Measurements from ENCODE around the gene CYSTM1.
"Not testable (repeated sequence)": the region's sequence is repeated elsewhere in the genome, so short reads cannot be mapped to it uniquely, and the experiment has no call there.

The CYSTM1 gene

DNA sequence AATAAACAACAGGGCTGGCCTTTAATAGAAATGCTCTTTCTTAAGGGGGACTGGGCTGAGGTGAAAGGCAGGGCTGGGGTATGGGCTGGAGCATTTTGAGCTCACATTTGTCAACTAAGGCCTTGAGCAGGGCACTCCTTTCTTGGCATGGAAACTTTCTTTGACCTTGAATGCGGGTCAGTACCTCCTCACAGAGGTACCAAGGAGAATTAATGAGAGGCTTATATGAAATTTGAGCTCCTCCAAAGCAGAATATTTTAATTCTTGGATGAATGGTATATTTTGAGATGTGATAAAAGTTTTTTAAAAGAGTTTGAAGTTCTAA, 3.1 kb downstream of the CYSTM1 start:
- DNase-seq (ENCODE audit: low read depth) = no peak

DNA sequence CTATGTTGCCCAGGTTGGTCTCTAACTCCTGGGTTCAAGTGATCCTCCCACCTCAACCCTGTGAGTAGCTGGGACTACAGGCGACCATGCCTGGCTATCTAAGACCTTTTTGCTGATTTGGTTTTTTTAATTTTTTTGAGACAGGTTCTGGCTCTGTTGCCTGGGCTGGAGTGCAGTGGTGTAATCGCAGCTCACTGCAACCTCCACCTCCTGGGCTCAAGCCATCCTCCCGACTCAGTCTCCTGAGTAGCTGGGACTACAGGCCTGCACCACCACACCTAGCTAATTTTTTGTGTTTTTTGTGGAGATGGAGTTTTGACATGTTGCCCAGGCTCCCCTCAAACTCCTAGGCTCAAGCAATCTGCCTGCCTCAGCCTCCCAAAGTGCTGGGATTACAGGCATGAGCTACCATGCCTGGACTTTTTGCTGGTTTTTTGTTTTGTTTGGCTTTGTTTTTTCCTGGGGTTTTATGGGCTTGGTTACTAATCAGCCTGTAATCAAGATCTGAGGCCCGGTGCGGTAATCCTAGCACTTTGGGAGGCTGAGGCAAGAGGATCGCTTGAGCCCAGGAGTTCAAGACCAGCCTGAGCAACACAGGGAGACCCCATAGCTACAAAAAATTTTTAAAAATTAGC, 3.6 kb downstream of the CYSTM1 start:
- DNase-seq (ENCODE audit: low read depth) = no peak

DNA sequence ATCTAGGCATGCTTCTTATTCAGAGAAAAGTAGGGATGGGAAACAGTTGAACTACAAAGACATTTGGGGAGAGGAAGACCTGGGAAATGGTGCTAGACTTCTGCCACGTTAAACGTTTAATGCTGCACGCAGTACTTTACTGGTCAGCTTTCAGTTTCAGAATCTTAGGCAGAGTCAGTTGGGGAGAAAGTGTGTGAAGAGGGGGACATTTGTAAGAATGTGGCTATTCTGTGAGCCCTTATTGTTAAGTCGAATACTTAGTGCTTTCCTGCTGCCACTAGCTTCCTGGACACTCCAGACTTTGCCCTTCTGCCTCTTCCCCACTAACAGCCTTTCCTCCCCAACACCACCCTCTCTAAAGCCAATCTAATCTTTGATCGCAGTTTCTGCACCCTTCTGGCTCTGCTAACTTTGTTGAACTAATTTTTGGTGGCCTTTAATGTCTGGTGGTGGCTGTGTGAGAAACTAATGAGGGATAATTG, 6.1 kb downstream of the CYSTM1 start:
- DNase-seq (ENCODE audit: low read depth) = no peak

DNA sequence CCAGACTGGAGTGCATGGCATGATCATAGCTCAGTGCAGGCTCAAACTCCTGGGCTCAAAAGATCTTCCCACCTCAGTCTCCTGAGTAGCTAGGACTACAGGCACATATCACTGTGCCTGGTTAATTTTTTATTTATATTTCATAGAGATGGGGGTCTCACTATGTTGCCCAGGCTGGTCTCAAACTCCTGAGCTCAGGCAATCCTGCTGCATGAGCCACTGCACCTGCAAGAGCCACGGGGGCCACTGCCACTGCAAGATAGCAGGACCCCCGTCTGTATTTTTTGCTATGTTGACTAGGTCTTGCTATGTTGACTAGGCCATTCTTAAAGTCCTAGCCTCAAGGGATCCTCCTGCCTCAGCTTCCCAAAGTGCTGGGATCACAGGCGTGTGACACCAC, 6.5 kb downstream of the CYSTM1 start:
- no peak for DNase-seq (ENCODE audit: low read depth)

DNA sequence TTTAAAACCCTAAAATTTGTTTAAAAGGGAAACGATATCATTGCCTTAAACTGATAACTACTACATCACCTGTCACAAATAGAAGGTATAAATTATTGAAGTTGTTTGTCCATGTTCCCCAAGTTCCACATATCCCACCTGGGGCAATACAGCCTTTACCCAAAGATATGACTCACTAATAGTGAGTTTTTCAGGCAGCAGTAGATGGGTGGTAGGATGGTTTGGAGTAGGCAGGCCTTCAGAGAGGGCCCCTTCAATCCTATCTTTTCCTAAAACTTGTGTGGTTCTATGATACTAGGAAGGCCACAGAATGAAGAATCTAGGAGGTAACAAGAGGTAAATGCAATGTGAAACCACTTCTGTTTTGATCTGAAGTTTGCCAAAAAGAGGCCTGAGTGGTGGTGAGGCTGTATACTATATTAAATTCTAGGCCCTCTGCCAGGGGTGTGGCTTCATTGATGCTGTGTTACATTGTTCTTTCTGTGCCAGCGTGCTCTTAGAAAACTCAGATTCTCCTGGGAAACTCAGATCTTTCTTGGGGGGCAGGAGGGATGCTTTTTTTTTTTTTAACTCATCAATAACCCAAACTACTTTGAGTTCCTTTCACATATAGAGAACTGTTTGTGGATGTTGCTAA, 7.2 kb downstream of the CYSTM1 start:
- no peak for DNase-seq (ENCODE audit: low read depth)

DNA sequence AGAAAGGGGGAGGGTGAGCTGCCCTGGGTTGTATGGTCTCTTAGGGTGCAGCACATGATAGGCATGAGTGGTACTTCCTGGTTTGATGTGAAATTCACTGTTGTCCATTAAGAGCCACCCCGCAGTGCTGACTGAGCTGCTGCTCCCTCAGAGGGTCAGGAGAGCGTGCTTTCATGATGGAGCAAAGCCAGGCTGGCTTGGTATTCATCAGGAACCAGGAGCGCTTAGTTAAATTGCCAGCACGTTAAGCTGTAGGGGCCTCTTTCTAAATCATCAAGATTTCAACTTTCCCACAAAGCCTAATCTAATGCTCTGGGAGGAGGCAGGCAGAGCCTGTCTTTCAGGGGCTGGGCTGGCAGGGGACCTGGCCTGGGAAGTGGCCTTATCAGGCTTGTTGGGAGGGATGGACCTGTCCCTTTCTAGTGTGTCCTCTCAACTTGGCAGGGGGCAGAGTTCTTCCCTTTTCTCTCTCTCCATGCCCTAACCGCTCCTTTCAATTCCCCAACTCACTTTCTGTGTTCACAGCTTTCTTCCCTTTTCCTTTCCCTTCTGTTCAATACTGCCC, 7.9 kb downstream of the CYSTM1 start:
- DNase-seq (ENCODE audit: low read depth) = no peak

DNA sequence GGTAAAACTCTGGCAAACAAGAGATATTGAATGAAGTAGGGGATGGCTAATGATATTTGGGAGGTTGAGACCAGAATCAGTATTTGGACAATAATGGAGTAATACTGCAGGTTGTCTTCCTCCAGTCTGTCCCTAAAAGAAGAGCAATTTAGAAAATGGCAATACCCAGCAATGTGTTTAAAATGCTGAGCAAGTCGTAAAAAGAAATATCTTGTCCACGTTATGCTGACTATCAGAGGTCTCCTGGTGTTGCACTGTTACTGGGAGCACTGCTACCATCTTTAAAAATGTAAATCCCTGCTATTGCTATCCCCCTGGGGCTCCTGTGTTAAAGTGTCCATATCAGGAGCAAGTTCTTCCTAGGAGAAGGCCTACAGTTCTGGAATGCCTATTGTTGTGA, 10.4 kb downstream of the CYSTM1 start:
- DNase-seq (ENCODE audit: low read depth) = no peak

DNA sequence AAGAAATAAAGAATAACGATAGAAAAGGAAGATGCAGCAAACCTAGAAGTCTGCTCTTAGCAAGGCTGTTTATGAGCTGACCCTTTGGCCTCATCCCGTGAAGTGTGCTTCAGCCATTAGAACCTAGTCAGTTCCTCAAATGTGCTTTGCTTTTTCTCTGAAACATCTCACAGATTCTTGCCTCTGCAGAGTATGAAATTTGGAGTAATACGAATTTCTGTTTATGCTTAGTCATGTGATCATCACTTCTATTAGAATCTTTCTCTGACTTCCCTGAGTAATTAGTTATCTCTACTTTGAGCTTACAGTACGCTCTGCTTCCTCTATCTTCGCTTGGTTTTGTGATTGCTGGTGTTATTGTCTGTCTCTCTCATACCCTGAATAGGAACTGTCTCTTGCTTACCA, 11.3 kb downstream of the CYSTM1 start:
- no peak for DNase-seq (ENCODE audit: low read depth)

DNA sequence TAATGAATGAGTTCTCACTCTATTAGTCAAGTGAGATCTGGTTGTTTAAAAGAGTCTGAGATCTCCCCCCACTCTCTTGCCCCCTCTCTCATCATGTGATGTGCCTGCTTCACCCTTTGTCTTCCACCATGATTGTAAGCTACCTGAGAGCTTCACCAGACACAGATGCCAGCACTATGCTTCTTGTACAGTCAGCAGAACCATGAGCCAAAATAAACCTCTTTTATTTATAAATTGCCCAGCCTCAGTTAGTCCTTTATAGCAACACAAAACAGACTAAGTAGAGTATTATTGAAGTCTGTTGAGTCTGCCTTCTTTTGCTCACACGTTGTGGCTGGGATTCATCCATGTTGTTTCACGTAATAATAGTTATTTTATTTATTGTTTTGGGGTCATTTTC, 14.3 kb downstream of the CYSTM1 start:
- DNase-seq (ENCODE audit: low read depth) = no peak

DNA sequence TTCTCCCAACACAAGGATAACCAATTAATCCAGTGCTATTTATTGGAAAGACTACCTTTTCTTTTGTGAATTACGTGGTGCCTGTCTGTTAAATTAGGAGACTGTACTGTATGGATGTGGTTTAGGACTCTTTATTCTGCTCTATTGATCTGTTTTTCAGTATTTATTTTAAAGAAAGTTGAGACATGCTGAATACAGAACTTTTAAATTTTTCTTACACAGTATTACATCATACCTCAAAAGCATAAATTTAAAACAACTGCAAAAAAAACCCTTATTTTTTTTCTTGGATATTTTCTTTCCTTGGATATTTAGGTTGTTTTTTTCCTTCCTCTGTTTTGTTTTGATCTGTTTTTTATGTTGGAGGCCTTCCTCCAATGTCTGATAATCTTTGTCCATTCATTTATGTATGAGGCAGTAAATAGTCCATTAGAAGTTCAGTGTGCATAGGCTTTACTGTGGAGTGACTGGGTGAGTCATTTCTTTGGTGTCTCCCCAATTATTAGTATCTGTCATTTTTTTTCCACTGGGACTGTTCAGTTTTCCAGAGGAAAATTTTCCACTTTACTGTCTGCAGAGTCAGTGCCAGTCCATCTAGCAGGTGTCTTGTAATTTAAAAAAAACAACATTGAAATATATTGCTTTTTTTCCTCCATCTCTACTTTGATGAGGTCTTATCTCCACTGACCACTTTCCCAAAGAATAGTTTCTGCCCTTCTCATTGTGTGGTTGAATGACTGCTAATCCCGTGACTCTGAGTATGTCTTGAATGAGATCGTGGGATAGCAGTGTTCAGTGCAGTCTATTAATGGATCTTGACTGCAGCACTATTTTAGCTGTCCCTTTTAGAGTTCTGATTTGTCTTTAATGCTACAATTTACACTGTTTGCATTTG, 15.2 kb downstream of the CYSTM1 start:
- no peak for DNase-seq (ENCODE audit: low read depth)

DNA sequence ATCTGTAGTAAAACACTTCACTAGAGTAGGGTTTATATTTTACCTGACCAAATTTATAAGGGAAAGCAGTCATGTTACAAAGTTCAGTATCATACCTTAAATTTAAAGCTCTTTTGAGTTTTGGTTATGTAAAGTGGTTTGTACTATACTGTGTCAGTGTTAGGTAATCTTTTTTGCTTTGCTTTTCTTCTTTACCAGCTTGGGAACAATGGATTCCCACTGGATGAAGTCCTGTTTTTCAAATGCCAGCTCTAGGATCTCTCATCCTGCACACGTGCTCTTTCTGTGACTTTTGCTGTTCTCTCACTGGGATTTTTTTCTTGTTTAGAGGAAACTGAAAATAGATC, 15.9 kb downstream of the CYSTM1 start:
- DNase-seq (ENCODE audit: low read depth) = no peak

DNA sequence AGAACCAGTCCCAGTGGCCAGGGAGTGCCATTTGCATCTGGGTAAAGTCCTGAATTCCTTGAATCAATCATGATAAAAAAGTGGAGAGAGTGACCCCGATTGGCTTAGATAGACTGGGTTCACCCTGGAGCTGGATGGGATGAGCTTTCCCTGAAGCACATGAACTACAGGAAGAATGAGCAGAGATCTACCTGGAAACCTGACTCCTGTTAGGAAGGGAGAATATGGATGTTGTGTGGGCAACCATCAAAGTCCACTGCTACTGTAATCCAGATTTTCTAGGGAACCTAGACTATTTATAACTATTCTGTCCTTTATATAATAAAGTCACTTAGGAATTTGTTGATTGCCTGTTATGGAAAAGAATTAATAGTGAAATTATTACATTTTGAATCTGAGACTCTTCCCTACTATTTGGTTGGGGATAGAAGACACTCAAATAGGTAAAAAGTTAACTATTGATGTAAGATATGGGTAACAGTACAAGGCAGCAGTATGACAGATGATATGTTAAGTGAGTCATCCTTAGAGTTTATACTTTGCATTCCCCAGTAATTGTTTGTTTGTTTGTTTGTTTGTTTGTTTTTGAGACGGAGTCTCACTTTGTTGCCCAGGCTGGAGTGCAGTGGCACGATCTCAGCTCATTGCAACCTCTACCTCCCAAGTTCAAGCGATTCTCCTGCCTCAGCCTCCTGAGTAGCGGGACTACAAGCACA, 17.9 kb downstream of the CYSTM1 start:
- DNase-seq (ENCODE audit: low read depth) = no peak

DNA sequence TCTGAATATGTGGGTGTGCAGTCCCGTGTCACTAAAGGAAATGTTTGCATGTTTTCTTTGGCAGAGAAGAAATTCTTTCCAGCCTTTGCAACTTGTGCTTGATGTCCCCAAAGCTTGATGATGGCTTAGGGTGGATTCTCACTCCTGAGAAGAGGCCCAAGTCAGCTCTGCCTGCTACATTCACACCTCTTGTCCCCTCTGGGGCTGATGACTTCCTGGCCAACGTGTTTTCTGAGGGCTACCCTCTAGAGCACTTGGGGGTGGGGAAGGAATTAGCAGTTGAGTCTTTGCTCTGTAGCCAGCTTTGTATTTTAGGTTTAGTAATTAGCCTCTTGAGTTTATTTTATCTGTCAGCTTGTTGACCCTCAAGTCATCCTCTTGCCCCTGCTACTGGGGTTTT, 19.7 kb downstream of the CYSTM1 start:
- no peak for DNase-seq (ENCODE audit: low read depth)

DNA sequence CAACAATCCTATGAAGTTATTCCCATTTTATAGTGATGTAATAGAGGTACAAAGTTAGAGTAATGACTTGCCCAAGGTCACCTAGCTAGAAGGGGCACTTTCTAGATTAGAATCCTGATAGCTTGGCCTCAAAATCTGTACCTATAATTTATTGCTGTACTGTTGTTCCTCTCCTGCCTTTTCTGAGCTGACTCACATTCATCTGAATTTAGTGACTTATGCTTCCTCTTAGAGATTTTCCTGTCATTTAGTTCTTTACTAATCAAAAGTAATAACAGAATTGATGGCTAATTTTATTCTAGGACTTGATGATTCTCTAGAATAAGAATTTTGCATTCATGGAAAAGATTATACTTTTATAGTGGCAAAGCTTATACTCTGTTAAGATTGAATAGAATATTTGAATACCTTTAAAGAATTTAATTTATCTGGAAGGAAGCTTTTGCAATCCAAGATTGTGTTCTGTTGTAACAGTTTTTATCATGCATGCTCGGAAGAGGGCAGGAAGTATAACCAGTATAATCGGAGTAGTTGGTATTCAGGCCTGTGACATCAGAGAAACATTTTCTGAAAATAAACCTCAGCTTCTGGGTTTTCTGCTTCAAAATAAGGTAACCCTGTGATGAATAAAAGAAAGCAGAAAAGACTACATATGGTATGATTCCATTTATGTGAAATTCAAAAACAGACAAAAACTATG, 21.3 kb downstream of the CYSTM1 start:
- DNase-seq (ENCODE audit: low read depth) = no peak

DNA sequence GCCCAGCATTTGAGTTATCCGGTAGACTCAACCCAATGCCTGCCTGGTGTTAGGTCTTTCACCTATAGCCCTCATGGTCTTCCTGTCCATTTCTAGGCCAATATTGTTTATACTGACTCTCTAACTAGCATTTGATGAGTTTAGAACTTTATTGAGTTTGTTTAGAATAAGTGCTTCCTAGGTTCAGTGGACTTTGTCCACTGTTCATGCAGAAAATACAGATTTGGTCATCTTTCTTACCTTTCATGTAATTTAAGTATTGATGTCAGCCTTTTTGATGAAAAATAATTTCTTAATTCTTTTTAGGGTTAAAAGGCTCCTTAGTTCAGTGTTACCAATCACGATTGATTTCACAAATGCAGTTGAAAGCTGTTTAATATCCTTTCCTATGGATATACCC, 22.0 kb downstream of the CYSTM1 start:
- DNase-seq (ENCODE audit: low read depth) = no peak

DNA sequence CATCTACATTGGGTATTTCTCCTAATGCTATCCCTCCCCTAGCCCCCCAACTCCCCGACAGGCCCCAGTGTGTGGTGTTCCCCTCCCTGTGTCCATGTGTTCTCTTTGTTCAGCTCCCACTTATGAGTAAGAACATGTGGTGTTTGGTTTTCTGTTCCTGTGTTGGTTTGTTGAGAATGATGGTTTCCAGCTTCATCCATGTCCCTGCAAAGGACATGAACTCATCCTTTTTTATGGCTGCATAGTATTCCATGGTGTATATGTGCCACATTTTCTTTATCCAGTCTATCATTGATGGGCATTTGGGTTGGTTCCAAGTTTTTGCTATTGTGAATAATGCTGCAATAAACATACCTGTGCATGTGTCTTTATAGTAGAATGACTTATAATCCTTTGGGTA, 23.9 kb downstream of the CYSTM1 start:
- not testable (repeated sequence) for DNase-seq (ENCODE audit: low read depth)

DNA sequence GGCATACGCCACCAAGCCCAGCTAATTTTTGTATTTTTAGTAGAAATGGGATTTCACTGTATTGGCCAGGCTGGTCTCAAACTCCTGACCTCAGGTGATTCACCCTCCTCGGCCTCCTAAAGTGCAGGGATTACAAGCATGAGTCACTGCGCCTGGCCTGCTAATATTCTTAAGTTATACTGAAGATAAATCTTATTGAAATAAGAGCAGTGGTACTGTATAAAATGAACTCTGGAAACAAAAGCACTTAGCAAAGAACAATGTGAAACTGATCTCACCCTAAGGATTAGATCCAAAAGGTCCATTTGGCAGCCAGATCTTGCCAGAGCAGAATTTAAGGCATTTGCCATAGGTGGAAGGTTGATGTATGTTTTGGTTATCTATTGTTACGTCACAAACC, 27.1 kb downstream of the CYSTM1 start:
- DNase-seq (ENCODE audit: low read depth) = no peak

DNA sequence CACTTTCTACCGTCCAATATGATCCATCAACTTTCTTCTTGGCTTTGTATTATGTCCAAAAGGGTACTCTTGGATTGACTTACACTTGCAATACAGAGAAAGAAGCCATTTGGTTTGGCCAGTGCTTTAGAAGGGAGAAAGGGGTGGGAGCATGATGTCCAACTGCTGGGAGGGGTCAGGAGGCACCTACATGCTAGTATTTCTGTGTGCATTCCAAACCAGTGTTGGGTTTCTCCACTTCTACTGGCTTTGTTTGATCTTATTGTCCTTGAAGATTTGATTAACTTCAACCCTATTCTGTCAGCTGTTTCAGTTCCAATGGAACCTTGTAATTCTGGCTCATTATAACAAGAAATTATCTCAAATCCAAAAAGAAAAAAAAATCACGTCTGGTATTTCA, 27.6 kb downstream of the CYSTM1 start:
- DNase-seq (ENCODE audit: low read depth) = no peak

DNA sequence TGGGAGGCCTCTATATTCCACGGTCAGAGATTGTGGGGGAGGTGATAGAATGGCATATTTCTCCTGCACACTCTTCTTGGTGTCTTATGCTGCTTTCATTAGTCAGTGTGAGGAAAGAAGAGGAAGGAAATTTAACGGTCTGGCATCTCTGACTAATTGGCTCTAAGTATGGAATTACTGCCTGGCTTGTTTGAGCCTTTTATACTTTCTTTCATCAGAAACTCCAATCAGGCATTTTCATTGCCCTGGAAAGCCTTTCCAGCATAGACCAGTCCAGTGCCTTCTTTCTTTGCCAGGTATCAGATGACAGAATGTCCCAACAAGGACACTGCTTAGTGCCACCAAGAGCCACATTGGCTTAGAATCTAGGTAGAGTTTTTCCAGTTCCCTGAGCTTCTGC, 30.2 kb downstream of the CYSTM1 start:
- no peak for DNase-seq (ENCODE audit: low read depth)

DNA sequence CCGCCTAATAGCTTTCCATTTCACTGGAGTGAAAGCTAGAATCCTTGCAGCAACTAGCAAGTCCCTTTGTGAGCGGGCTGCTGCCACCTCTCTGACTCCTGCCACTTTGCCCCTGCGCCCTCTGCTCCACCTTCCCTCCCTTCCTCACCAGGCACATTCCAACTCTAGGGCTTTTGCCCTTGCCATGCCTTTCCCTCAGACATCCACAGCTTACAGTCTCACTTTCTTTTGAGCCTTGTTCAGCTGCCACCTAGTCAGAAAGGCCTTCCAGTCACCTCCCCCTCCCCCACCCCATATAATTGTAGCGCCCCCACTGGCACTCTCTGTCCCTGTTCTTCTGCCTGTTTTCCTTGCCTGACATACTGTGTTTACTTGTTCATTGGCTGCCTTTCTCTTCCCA, 31.0 kb downstream of the CYSTM1 start:
- DNase-seq (ENCODE audit: low read depth) = no peak

DNA sequence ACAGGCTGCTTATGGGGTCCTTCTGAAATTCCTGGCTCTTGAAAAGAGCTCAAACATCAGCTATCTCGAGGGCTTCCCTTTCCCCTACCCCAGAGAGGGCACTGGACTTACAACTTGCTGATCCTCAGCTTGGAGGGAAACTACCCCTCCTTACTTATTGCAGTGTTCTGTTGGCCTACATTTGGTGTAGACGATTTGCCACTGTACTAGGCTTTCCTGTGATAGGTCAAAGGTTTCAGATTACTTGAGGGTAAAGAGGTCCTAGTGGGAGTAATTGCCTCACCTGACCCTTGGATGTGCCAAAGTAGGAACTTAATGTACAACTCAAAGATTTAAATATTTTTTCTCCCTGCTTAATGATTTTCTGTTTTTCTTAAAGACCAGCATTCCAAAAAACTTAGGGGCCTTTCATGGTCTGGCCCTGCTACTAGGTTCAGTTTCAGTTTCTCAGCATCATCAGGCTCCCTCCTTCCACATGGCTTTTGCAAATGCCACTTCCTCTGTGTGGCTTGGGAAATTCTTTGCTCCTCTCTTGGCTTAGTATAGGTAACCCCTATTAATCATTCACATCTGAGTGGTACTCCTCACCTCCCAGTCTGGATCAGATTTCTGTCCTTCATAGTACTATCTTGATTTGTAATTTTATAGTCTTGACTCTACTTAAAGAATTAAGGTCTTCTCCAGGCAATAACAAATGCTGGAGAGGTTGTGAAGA, 32.4 kb downstream of the CYSTM1 start:
- DNase-seq (ENCODE audit: low read depth) = no peak

Data from stimulated activated CD8-positive, alpha-beta memory T cell treated with anti-CD3 and anti-CD28 coated beads, Interleukin-7, amount 100 ng/mL, for 24 hours (primary cell).